ENCODE data around the gene CAPN3. TPM values are rescaled to one million over a fixed set of nuclear protein-coding genes. Genes with fewer than 3 reads are reported as not detected.

Gene CAPN3
- total RNA-seq, 1 experiment from 2014 or later: 0.34 TPM

DNA sequence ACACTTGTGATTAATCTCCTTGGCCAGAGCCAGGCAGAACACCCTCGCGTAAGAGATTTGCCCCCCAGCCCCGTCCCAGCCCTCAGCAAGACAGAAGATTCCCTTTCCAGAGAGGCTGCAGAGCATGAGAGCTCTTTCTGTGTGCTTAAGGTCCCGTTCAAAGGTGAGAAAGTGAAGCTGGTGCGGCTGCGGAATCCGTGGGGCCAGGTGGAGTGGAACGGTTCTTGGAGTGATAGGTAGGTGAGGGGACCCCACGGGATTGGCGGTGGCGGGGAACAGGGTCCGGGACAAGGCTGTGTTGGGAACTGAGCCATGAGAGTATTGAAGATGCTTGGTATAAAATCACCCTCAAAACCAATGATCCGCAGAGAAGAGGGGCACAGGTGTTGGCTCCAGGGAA is 34.8 kb downstream of the CAPN3 start:
- DNase-seq (ENCODE audit: low read depth): no peak

DNA sequence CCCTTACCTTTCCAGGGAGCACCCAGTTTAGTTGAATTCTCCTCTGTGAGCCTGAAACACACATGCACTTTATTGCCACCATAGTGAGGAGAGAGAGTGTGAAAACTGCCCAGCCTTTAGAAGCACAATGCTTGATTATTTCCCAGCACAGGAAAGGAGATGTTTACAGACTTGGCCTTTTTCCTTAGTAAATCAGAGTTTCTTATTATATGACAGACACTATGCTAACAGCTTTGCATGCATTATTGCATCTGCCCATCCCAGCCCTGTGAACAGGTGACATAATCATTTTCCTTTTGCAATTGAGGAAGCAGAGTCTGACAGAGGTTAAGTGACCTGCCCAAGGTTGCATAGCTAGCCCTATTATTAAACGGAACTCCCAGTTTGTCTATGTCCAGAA is 36.5 kb downstream of the CAPN3 start:
- DNase-seq (ENCODE audit: low read depth): no peak

DNA sequence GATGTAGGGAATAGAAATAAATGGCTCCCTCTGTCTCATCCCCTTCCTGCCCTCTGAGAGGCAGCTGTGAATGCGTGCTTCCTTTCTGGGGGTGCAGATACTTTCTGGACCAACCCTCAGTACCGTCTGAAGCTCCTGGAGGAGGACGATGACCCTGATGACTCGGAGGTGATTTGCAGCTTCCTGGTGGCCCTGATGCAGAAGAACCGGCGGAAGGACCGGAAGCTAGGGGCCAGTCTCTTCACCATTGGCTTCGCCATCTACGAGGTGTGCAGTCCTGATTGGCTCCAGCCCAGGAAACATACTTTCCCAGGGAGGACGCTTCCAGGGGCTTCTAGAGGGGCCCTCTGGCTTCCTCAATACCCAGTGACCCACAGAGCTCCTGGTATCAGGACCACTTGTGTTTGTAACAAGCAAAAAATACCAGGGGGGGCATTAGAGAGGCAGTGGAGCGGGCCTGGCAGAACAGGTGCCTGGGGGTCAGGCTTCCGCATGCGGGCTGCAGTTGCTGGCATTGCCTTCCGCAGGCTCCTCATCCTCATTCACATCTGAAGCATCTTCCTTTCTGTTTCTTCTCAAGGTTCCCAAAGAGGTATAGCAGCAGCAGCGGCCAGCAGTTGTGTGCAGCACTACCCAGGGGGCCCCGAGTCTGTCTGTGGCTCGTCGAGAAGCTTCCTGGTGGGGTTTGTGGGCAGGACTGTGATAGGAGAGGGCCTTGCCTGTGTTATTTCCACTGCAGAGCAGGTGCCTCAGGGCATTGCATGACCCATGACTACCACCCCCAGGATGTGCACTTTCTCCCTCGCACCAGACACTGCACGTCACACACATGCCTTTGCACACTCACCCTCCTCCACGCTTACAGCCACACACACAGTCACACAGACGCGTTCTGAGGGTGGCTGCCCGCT is 42.5 kb downstream of the CAPN3 start:
- no peak for DNase-seq (ENCODE audit: low read depth)

DNA sequence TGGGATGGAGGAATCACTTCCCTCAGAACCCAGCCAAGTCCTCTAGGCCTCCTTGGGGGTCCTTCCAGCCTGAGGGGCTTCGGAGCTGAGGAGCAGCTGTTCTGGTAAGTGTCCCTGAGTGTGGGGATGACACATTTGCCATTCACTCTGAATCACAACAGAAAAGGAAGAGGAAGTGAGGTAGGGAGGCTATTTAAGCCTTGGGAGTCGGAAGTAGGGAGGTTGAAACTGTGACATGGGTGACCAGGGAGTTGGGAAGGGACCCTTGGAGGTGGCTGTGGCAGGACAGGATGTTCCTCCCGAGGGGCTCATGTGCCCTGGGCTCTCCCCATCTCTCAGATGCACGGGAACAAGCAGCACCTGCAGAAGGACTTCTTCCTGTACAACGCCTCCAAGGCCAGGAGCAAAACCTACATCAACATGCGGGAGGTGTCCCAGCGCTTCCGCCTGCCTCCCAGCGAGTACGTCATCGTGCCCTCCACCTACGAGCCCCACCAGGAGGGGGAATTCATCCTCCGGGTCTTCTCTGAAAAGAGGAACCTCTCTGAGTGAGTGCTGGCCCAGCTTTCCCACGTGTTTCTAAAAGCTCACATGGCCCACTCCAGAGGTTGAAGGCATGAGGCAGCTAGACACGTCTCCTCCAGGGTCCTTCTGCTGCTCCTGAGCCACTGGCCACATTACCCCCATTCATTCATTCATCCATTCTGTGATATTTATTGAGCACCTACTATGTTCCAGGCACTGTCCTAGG is 43.3 kb downstream of the CAPN3 start:
- DNase-seq (ENCODE audit: low read depth): no peak

DNA sequence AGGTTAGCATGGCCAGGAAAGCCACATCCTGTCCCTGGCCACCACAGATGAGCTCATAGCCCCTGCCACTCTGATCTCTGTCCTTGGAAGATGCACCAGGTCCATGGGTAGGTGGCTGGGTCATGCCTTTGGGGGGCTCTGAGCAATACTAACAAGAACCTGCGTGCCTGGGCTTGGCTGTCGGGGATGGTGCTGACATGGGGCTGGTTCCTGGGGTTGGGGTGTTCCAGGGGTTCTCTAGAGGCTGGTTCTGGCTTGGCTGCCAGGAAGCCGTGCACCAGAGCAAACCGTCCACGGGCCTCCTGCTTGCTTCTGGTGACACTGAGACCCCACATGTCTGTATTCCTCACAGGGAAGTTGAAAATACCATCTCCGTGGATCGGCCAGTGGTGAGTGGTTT is 44.1 kb downstream of the CAPN3 start:
- no peak for DNase-seq (ENCODE audit: low read depth)

DNA sequence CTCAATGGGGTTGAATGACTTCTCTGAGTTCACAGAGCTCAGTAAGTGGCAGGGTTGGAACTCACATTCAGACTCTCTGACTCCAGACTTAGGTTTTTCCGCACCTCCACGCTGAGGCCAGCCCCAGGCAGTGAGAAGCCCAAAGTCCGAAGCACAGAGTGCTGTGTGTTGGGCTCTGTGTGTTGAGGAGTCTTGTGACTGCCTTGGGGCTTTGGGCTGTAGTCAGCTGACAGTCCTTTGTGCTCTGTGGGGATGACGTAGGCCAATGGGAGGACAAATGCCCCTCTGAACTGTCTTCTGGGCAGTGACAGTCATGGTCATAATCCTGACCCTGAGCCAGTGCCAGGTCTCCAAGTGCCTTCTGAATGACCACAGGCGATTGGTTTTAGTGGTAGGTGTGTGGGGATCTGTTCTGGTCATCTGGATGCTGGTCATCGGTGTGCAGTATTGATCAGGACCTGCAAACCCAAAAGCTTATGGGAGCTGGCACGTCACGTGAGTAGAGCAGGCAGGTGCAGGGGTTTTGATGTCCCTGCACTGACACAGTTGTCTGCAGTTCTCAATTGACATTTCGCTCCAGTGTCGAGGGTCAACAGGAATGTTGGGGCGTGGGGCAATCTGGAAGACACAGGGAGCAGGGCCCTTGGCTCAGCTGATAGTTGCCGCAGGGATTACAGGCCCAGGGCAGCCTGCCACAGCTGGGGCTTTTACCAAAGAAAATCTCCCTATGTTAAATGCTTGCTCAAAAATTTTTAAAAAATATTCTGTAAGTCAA is 45.3 kb downstream of the CAPN3 start:
- no peak for DNase-seq (ENCODE audit: low read depth)

DNA sequence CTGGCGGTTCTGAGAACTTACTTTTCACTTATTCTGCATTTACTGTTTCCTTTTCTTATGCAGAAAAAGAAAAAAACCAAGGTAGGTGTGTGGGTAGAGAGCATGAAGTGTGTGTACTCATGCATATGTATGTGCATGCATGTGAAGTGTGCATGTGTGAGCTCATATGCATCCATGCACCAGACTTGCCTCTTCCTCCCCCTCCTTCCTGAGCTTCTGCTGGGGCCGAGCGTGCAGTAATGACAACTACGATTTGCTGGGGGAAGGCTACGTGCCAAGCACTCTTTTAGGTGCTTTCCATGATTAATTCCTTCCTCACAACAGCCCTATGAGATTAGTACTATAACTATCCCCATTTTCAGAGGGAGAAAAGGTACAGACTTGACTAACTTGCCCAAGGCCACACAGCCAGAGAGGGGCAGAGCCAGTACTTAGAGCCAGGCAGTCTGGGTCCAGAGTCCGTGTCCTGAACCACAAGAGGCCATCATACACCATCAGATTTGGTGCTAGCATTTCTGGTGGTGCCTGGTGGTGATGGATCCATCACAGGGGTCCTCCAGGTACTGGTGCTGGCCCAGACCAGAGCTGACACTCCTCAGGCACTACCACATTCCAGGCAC is 46.7 kb downstream of the CAPN3 start:
- no peak for DNase-seq (ENCODE audit: low read depth)

DNA sequence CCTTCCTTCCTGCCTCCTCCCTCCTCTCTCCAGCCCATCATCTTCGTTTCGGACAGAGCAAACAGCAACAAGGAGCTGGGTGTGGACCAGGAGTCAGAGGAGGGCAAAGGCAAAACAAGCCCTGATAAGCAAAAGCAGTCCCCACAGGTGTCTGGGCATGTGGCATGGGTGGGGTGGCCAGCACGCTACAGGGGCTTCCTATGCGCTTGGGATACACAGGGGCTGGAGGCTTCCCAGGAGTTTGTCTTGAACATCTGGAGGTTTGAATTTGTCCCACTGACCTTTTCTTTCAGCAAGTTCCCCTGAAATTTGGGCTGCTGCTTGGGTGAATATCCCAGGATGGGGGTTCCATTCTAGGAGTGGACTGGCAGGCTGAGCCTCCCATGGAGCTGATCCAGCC is 48.9 kb downstream of the CAPN3 start:
- DNase-seq (ENCODE audit: low read depth): no peak

DNA sequence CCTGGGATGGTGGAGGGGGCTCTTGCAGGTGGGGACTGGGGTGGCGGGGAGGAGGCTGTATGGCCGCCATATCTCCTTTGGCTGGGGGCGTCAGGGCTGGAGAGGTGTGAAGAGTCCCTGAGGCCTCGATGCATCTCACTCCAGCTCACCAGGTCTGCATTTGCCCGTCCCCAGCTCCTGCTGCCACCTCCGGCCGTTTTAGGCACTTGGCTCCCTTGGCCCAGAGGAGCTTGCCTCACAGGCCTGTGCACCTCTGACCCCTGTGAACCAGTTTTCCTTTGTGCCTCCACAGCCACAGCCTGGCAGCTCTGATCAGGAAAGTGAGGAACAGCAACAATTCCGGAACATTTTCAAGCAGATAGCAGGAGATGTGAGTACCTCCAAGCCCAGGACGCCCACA is 49.7 kb downstream of the CAPN3 start:
- DNase-seq (ENCODE audit: low read depth): no peak

DNA sequence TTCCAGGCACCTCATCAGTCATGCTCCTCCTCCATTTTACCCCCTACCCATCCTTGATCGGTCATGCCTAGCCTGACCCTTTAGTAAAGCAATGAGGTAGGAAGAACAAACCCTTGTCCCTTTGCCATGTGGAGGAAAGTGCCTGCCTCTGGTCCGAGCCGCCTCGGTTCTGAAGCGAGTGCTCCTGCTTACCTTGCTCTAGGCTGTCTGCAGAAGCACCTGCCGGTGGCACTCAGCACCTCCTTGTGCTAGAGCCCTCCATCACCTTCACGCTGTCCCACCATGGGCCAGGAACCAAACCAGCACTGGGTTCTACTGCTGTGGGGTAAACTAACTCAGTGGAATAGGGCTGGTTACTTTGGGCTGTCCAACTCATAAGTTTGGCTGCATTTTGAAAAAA is 52.6 kb downstream of the CAPN3 start:
- no peak for DNase-seq (ENCODE audit: low read depth)

DNA sequence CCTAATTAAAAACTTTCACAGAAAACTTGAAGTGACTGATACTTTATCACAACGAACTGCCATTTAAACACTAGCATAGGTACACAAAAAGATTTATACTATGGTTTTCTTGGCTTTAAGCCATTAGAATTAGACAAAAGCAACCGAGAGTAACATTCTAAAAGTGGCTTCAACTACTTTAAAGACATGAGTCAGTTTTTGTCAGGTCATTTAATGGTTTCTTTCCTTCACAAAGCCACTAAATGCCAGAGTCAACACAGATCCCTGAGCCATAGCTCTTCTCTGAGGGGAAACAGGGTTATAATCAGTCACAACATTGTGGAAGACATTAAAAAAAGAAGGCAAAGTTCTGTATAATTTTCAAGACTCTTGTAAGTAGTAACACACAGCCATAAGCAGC is 54.6 kb downstream of the CAPN3 start:
- no peak for DNase-seq (ENCODE audit: low read depth)

DNA sequence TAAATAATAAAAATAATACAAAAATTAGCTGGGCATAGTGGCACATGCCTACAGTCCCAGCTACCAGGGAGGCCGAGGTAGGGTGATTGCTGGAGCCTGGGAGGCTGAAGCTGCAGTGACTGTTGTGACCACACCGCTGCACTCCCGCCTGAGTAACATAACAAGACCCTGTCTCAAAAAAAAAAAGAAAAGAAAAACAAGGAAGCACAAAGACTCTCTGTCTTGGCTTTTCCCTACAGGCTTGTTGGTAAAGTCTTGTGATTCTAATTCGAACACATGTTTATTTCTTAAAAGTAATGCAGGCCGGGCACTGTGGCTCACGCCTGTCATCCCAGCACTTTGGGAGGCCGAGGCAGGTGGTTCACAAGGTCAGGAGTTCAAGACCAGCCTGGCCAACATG is 60.1 kb downstream of the CAPN3 start:
- DNase-seq (ENCODE audit: low read depth): no peak

DNA sequence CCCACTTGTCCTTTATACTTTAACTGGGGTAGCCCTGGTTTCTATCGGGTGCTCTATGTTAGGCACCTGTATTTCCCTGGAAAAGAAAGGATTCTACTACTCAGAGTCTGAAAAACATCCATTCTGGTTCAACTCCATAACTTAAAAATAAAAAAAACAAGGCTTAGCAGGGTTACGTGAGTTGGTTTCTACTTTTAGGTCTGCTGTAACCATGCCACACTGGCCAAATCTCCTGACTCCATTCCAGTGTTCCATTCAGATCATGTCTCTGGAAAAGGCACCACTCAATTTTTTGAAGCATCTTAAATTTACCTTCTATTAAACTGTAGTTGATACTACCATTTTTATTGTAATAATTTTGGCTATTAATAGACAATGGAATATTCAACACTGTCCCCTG is 62.1 kb downstream of the CAPN3 start:
- DNase-seq (ENCODE audit: low read depth): no peak

DNA sequence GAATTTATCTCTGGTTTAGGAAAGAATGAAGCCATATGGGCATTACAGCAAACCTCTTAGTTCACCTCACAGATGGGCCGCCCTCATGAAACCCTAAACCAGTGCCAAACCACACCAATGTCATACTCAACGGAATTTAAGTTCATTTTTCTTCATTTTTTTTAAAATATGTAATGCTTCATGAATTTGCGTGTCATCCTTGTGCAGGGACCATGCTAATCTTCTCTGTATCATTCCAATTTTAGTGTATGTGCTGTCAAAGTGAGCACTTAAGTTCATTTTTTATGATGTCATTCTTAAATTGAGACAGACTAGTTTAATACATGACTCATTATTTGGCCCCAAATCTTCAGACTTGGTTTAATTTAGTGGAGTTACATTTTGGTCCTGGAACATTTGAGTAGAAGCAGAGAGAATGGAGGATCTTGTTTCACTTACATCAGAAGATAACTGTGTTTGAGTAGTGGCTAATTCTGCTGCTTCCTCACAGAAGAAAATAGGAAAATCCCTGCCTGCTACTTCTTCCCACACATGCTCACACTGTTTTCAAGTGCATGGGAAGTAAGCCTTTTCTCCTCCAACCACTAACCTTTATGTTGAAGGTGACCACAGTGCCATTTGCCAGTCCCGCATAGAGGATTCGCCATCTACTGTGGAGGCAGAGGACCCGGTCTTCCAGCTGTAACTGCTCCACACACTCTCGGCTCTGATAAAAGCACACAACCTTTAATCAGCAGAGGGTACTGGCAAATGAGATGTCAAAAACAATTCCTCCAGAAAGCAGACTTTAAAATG is 68.3 kb downstream of the CAPN3 start:
- peak; percentile 65 for DNase-seq (ENCODE audit: low read depth)

DNA sequence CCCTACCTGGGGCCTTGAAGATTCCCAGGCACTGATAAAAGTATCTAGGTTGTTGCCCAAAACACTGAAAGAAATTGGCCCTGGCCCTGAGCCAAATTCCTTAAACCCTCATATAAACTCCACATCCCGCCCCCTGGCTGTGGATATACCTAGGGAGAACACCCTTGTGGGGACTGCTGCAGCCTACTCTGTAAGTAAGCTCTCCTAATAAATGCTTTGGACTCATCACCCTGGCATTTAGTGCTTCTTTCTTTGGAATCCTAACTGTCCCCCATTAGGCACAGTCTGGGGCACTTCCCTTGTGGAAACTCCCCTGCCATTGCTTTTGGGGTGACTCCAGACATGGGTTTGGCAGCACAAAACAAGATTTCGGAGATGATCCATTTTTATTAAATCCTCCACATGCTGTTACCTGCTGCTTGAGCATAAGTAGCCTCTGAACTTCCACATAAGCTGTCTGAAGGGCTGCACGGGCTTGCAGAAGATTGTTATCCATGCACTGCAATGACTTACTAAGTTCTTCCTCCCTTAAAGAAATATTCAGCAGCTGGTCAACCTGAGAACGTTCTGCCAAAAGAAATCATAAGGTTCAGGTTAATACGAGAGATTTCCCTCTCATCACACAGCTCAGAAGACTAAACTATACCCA is 85.2 kb downstream of the CAPN3 start:
- peak; percentile 75 for DNase-seq (ENCODE audit: low read depth)

DNA sequence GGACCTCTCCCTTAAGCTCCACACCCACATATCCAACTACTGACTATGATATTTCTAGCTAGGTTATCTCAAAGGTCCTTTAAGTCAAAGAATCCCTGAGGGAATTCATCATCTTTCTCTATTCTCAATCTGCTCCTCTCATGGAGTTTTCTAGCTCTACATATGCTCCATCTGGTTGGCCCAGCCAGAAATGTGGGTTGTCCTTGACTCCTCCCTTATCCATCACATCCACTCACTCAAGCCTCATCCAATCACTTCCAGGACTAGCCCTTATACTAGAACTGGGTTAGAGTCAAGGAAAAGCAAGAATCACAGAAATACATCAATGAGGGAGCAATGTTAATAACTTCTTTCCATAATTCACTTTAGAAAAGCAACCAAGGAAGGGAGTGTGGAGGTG is 86.2 kb downstream of the CAPN3 start:
- DNase-seq (ENCODE audit: low read depth): no peak

DNA sequence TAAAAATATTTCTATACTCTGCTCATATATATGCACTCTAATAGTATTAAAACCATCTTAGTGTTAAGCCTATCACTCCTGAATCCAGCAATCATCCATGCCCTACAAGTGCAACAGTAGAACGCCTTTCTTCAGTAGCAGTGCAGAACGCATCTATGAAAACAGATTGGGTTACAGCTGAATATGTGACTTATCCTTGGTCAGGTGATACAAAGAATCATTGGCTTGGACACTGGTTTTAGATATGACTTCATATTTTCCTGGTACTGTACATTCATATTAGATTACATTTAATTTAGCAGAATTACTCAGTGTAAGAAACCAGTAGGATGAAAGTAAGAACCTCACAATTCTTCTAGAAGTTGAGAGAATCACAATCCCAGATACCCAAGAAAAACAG is 88.3 kb downstream of the CAPN3 start:
- DNase-seq (ENCODE audit: low read depth): no peak

DNA sequence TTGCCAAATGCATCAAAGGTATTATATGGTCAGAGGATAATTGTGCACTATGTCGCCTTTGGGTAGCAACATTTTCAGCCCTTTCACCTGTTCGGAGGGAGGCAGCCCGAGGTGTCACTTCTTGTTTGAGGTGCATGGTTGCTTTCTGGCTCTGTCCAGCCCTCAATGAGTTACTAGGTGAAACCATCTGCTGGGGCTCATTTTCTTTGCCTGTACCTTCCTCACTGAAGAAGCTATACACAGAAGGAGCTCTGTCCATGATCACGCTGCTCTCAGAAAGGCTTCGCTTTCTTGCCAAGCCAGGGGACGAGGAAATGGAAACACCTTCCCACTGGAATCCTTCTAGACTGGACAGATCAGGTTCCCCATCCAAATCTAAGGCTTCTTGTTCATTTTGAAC is 89.0 kb downstream of the CAPN3 start:
- DNase-seq (ENCODE audit: low read depth): no peak

DNA sequence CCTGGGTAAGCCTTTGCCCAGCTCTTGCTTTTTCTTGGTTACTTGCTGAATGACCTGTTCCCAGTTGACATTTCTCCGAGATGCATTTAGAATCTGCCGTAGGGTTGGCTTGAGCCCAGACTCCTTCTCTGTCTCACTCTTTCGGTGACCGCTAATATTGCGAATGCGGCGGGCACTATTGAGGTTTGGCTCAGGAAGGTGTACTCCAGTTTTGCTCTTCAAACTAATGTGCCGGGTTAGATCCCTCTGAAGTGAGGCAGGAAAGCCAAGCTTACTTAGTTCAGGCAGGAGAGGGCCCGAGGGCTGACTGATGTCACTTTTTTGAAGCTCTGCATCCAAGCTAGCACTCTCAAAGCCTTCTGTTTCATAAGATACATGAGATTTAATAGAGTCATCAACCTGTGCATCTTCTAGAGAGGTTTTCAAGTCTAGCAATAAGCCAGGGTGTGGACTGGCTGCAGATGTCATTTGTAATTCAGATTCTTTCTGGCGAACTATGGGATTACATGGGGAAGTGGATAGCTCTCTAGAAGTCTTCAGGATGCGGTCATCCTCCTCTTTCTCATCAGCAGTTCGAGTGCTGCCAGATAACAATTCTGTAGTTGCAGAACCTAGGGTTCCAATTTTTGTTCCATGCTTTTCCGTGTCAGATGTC is 90.6 kb downstream of the CAPN3 start:
- no peak for DNase-seq (ENCODE audit: low read depth)

DNA sequence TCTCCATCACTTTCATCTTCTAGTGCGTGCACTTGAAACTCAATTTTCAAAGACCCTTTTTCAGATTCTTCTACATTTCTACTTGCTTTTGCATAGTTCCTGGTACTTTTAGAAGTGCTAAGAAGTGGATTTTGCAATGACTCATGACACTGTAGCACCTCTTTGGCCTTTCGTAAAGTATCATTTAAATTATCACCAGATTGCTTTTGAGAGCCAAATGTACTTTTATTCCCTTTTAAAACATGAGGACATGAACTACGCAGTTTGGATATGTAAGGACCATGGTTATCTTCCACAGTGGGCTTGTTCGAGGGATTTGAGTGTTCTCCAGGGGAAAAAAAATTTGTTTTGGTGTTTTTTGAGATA is 91.1 kb downstream of the CAPN3 start:
- no peak for DNase-seq (ENCODE audit: low read depth)
